ENCODE data around the gene RUNX3.

RUNX3 gene

GRCh38 chr1:24963099-24963872 lies 33.2 kb upstream of the RUNX3 start:
- TF ChIP-seq CTCF (IDR thresholded peaks at IDR 0.05; ENCODE audit: low read depth, low read length, missing control alignments) = no peak
- in situ Hi-C loops (cut with HindIII; ENCODE audit: low sequenced_read_pairs) = no loop called here
- no peak overlapping the region for H3K4me3 ChIP-seq (ENCODE audit: low read depth, low read length)
- no peak for DNase-seq (ENCODE audit: low read depth)

DNA sequence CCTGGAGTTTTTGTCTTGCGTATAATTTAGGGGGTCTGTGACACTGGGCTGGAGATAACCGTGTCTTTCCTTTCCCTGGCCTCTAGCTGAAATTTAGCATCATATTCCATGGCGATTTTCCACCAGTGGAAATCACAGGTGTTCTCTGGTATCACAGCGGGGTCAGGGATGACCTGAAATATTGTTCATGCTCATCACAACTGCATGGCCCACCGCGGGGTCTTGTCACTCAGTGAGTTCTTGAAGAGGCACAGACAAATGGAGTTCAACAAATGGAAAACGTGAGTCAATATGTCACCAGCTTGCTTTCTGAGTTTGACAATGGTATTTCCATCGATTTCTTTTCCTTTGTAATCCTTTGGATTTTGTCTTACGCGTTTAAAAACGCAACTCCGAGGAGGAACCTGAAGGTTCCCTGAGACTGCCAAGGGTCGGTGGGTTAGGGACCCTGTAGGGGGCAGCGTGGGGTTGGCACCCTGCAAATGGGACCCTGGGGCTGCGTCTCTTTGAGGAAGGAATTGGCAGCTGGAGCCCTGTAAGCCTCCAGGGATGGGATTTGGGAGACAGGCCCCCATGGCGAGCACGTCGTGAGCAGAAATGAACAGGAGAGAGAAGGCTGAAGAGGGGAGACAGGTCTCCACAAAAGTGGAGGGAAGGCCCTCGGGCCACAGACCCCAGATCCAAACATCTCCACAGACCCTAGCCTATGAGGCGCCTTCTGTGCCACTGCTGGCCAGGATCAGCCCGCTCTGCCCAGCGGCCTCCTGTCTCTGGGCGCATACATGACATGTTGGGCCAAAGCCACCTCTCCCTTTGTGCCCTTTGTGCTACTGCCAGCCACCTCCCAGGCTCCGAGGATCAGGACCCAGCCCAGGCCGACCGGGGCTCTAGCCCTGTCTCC lies 32.1 kb upstream of the RUNX3 start:
- no peak for DNase-seq (ENCODE audit: low read depth)
- no peak overlapping the region for H3K4me3 ChIP-seq (ENCODE audit: low read depth, low read length)
- in situ Hi-C loops (cut with HindIII; ENCODE audit: low sequenced_read_pairs) = no loop called here
- no peak for TF ChIP-seq CTCF (IDR thresholded peaks at IDR 0.05; ENCODE audit: low read depth, low read length, missing control alignments)

- in situ Hi-C loops (cut with HindIII; ENCODE audit: low sequenced_read_pairs) = no loop called here
- no peak for DNase-seq (ENCODE audit: low read depth)
- no peak overlapping the region for H3K4me3 ChIP-seq (ENCODE audit: low read depth, low read length)
- TF ChIP-seq CTCF (IDR thresholded peaks at IDR 0.05; ENCODE audit: low read depth, low read length, missing control alignments) = no peak
Measured at GRCh38 chr1:24961334-24961733, 31.3 kb upstream of the RUNX3 start.

DNA sequence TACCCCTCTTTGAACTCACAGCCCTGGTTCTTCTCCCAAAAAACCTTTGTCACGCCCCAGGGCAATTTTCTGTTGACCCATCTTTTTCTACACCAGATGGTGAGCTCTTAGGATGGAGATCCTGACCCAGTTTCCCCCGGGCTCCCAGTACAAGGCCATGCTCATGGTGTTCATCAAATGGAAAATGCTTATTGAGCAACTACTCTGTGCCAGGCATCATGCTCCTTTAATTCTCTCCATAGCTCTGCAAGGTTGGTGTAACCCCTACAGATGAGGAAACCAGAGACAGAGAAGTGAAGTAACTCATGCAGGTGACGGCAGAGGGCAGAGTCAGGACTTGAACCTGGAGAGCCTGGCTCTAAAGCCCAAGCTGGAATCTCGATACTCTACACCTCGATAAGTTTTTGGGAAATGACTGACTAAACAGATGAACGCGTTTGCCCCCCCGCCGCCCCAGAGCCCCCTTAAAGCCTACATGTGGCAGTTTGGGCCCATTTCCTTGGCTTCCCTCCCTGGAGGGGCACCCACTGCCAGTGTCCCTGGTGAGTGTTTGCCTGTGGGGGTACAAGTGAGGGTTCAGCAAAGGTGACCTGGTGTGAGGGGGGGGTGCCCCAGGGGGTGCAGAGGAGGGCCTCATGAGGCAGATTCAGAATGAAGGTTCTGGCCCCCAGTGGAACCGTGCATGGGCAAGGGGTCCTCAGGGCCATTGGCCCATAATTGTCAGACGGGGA lies 30.2 kb upstream of the RUNX3 start:
- H3K4me3 ChIP-seq (ENCODE audit: low read depth, low read length) = no peak overlapping the region
- in situ Hi-C loops (cut with HindIII; ENCODE audit: low sequenced_read_pairs) = no loop called here
- TF ChIP-seq CTCF (IDR thresholded peaks at IDR 0.05; ENCODE audit: low read depth, low read length, missing control alignments) = no peak
- DNase-seq (ENCODE audit: low read depth) = no peak

- in situ Hi-C loops (cut with HindIII; ENCODE audit: low sequenced_read_pairs) = no loop called here
- no peak for DNase-seq (ENCODE audit: low read depth)
- TF ChIP-seq CTCF (IDR thresholded peaks at IDR 0.05; ENCODE audit: low read depth, low read length, missing control alignments) = no peak
- H3K4me3 ChIP-seq (ENCODE audit: low read depth, low read length) = no peak overlapping the region
Measured at GRCh38 chr1:24959623-24959975, 29.5 kb upstream of the RUNX3 start.

Data from astrocyte of the cerebellum (primary cell).